Lung (tissue), 12 donors: Measurements from ENCODE around the gene CDH13. TPM values are rescaled to one million over a fixed set of nuclear protein-coding genes. Genes with fewer than 3 reads are reported as not detected.

Source experiments
- ATAC-seq: fragments of 200-7000 bp; cut with Tn5 transposase; one replicate; pipeline ENCODE4 v1.9.1; 2020; ENCODE audit warnings: moderate number of reproducible peaks; ENCODE audit not compliant: insufficient read depth, low FRiP score
- DNase-seq, 3 donors: peaks; one replicate each; pipeline ENCODE4 v3.0.0-alpha.2; 2013 to 2017
- H3K27ac ChIP-seq, 2 donors: one replicate each; pipeline ENCODE4 v1.5.1; 2013; ENCODE audit warnings: mild to moderate bottlenecking in 2 of 2, moderate library complexity in 2 of 2, control low read depth in 1 of 2, inconsistent platforms in 1 of 2, low read depth in 1 of 2, low read length in 1 of 2
- H3K27me3 ChIP-seq, 3 donors: one replicate each; pipeline ENCODE4 v1.5.1; 2013; ENCODE audit warnings: low read length in 2 of 3; ENCODE audit not compliant: control insufficient read depth in 3 of 3, insufficient read depth in 3 of 3
- H3K36me3 ChIP-seq, 4 donors: one replicate each; pipeline ENCODE4 v1.5.1; 2013; ENCODE audit warnings: low read length in 4 of 4, mild to moderate bottlenecking in 1 of 4, moderate library complexity in 1 of 4; ENCODE audit not compliant: control insufficient read depth in 4 of 4, insufficient read depth in 4 of 4
- H3K4me1 ChIP-seq, 5 donors: one replicate each; pipeline ENCODE4 v1.5.1; 2013; ENCODE audit warnings: low read length in 5 of 5, mild to moderate bottlenecking in 2 of 5, moderate library complexity in 1 of 5; ENCODE audit not compliant: control insufficient read depth in 5 of 5, insufficient read depth in 5 of 5
- H3K4me3 ChIP-seq: one replicate; pipeline ENCODE4 v1.5.1; 2013; ENCODE audit warnings: mild to moderate bottlenecking, control low read depth, moderate library complexity
- H3K9ac ChIP-seq, 2 donors: one replicate each; pipeline ENCODE4 v1.5.1; 2013; ENCODE audit warnings: low read length in 2 of 2, control low read depth in 1 of 2; ENCODE audit not compliant: insufficient read depth in 1 of 2
- H3K9me3 ChIP-seq, 4 donors: one replicate each; pipeline ENCODE4 v1.5.1; 2013; ENCODE audit warnings: low read length in 3 of 4, mild to moderate bottlenecking in 1 of 4, moderate library complexity in 1 of 4; ENCODE audit not compliant: control insufficient read depth in 4 of 4, insufficient read depth in 3 of 4
- WGBS, 2 donors: extraction: QIAGEN DNeasy Blood & Tissue Kit; methylation state at CpG; one replicate each; pipeline ENCODE4 v1.1.7; 2013; 5-methylcytosine and 5-hydroxymethylcytosine counted together
- polyA plus RNA-seq, 2 donors: library from polyadenylated mRNA; stranded (reverse); fragments of 200-250 nt; gene quantifications; one replicate each; pipeline ENCODE4 v1.2.1, GENCODE V29; 2013
- total RNA-seq, 2 donors: library from RNA; depleted of rRNA in 1 of 2; stranded (reverse); fragments of >200 nt in 1 of 2; gene quantifications; one replicate each; pipeline ENCODE4 v1.2.1, GENCODE V29; 2014 to 2021
- TF ChIP-seq, protein P1 (sequence below): IDR thresholded peaks from 2 replicates; pipeline ENCODE4 v1.5.1; 2012; ENCODE audit warnings: mild to moderate bottlenecking; ENCODE audit errors: control extremely low read depth, extremely low read depth
- donor health status: control.
- donor health status: control.
- donor health status: Bipolar disorder and iron deficiency.
- donor health status: healthy.
- donor health status: DM: yes; HTN: yes; CAD: no.

Gene CDH13
- total and polyA plus RNA-seq, 4 donors: 2.1 to 12.3 (median 7.3) TPM

DNA sequence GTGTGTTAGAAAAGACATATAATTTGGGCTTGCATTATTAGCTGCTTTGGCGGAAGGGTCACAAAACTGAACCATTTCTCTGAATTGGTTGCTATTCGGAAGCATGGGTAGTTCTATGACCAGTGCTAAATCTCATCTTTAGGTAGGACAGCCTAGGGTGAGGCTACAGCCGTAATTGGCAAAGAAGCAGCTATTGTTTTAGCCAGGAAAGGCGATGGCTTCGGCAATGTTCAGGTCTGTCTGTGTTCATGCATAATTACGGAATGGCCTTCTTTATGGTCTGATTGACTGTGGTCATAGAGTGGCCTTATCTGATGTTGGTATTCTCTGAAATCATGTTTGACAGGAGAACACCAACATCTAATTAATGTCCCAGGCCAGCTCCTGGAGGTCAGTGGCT is 812.6 kb downstream of the CDH13 start:
- Histone ChIP-seq H3K36me3 (no peaks in the 10 kb centered on the region), H3K9me3 (no peaks in the 10 kb centered on the region), H3K27ac (no peak overlapping the region), H3K27me3 (no peaks in the 10 kb centered on the region), H3K9ac (no peak overlapping the region), H3K4me3 (no peak overlapping the region), H3K4me1 (no peaks in the 10 kb centered on the region)
- TF ChIP-seq, protein P1, sequence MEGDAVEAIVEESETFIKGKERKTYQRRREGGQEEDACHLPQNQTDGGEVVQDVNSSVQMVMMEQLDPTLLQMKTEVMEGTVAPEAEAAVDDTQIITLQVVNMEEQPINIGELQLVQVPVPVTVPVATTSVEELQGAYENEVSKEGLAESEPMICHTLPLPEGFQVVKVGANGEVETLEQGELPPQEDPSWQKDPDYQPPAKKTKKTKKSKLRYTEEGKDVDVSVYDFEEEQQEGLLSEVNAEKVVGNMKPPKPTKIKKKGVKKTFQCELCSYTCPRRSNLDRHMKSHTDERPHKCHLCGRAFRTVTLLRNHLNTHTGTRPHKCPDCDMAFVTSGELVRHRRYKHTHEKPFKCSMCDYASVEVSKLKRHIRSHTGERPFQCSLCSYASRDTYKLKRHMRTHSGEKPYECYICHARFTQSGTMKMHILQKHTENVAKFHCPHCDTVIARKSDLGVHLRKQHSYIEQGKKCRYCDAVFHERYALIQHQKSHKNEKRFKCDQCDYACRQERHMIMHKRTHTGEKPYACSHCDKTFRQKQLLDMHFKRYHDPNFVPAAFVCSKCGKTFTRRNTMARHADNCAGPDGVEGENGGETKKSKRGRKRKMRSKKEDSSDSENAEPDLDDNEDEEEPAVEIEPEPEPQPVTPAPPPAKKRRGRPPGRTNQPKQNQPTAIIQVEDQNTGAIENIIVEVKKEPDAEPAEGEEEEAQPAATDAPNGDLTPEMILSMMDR: no peak
- WGBS, 2 donors: 81 to 89% methylated on average over 6 of the region's 6 CpGs
- no peak for ATAC-seq
- DNase-seq: no peak

DNA sequence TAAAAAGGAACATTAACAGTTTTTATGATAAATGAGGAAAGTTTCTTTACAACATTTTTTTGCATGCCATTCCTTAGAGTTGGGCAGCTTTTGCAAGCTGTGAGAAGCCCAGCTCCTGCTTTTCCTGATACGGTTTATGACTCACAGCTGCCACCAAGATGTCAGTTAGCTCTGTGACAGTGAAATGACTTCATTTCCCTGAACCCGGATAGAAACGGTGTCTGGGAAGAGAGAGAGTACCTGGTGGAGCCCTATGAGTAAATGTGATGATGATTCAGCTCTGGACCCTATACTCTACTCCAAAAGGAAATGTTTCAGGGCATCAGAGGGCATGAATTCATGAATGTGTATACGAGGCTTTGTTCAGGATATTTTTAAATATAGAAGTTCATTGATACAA is 814.7 kb downstream of the CDH13 start:
- no peak for ATAC-seq
- Histone ChIP-seq H3K4me3 (no peak overlapping the region), H3K27ac (peak overlapping the region in 1 of 2 donors; percentile 30), H3K27me3 (no peaks in the 10 kb centered on the region), H3K9ac (no peak overlapping the region), H3K9me3 (no peaks in the 10 kb centered on the region), H3K36me3 (no peaks in the 10 kb centered on the region), H3K4me1 (no peaks in the 10 kb centered on the region)
- WGBS, 2 donors: 28 to 33% methylated on average over 4 of the region's 4 CpGs
- TF ChIP-seq, protein P1: no peak
- DNase-seq: no peak

DNA sequence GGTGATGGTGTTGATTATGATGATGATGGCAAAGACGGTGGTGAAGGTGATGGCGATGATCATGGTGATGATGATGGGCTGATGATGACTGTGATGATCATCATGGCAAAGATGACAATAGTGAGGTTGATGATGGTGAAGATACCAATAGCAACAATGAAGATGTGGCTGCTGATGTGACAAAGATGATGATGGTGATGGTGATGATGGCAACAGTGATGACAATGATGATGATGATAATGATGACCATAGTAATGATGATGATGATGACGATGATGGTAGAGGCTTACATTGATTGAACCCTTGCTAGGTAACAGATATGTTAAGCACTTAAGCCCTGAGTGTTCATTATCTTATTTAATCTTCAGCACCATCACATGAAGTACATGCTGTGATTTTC is 817.2 kb downstream of the CDH13 start:
- Histone ChIP-seq H3K36me3 (no peaks in the 10 kb centered on the region), H3K4me3 (no peak overlapping the region), H3K27ac (no peak overlapping the region), H3K4me1 (no peaks in the 10 kb centered on the region), H3K9ac (no peak overlapping the region), H3K27me3 (no peaks in the 10 kb centered on the region), H3K9me3 (no peaks in the 10 kb centered on the region)
- TF ChIP-seq, protein P1: no peak
- DNase-seq (no peak), ATAC-seq (no peak)
- WGBS, 2 donors: 76 to 94% methylated on average over 3 of the region's 3 CpGs

DNA sequence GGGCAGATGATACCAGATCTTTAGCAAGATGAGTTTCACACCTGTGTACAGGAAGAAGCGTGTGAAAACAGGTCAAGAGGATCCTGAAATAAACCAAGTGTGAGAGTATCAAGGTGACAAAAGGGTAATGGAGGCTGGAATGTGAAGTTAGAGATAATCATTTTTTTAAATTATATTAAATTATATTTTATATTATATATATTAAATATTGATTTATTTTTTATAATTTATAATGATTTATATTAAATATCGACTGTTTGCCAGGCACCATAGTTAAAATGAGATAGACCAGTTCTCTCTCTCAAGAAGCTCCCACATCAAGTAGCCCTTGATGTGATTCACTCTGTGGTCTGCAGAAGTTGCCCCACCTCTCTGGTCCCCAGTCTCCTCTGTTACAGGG is 820.8 kb downstream of the CDH13 start:
- no peak overlapping the region for H3K27ac ChIP-seq
- WGBS, 2 donors: 63 to 73% methylated on average over 2 of the region's 2 CpGs
- no peaks in the 10 kb centered on the region for H3K9me3 ChIP-seq
- H3K4me1 ChIP-seq: no peaks in the 10 kb centered on the region
- no peak overlapping the region for H3K4me3 ChIP-seq
- peaks cover 0 to 4% (median 0%) of the 10 kb centered on the region in 3 donors for H3K27me3 ChIP-seq
- ATAC-seq (no peak), DNase-seq (no peak)
- TF ChIP-seq, protein P1: no peak
- H3K9ac ChIP-seq: no peak overlapping the region
- H3K36me3 ChIP-seq: no peaks in the 10 kb centered on the region
